Activated CD4-positive, alpha-beta memory T cell treated with anti-CD3 and anti-CD28 coated beads for 36 hours (primary cell): ENCODE data around the gene CMA1. TPM values are rescaled to one million over a fixed set of nuclear protein-coding genes. Genes with fewer than 3 reads are reported as not detected.
A peak's percentile ranks its signal among the peaks of the same experiment; 100 is the strongest.
"Not testable (repeated sequence)": the region's sequence is repeated elsewhere in the genome, so short reads cannot be mapped to it uniquely, and the experiment has no call there.

Source experiments
- CTCF ChIA-PET: fragments of 350-600 bp; sonication (Branson Sonifier 250); formaldehyde crosslinking; loops from one replicate; lab custom pipeline; 2021; ENCODE audit warnings: antibody characterized with exemption, inconsistent platforms; lab: Charles Lee
- POLR2A ChIA-PET: fragments of 350-600 bp; sonication (Branson Sonifier 250); formaldehyde crosslinking; loops from one replicate; lab custom pipeline; 2021; ENCODE audit warnings: antibody characterized with exemption; lab: Charles Lee
- DNase-seq: peaks from one replicate; pipeline ENCODE4 v3.0.0-alpha.2; 2020
- H3K27ac Mint-ChIP-seq: one replicate; pipeline ENCODE4 v1.8.0; 2021; ENCODE audit warnings: mixed read lengths
- H3K27me3 Mint-ChIP-seq: one replicate; pipeline ENCODE4 v1.8.0; 2021; ENCODE audit warnings: mixed read lengths
- H3K36me3 Mint-ChIP-seq: one replicate; pipeline ENCODE4 v1.8.0; 2021; ENCODE audit warnings: mixed read lengths
- H3K4me1 Mint-ChIP-seq: one replicate; pipeline ENCODE4 v1.8.0; 2021; ENCODE audit warnings: low read depth, mixed read lengths
- H3K4me3 Mint-ChIP-seq: one replicate; pipeline ENCODE4 v1.8.0; 2021; ENCODE audit warnings: mild to moderate bottlenecking, mixed read lengths
- H3K9me3 Mint-ChIP-seq: one replicate; pipeline ENCODE4 v1.8.0; 2021; ENCODE audit warnings: mixed read lengths
- intact Hi-C: fragments of 100-400 bp; cut with micrococcal nuclease; formaldehyde crosslinking; loops from one replicate; pipeline ENCODE4 v1.15.1; 2023
- total RNA-seq, 2 experiments: library from RNA; stranded (reverse); gene quantifications; one replicate each; pipeline ENCODE4 v1.2.3, GENCODE V29; 2021

The CMA1 gene
- total RNA-seq, 2 experiments from 2014 or later = not detected

GRCh38 chr14:24491586-24492408 lies 16.3 kb downstream of the CMA1 start:
- DNase-seq, H3K27ac Mint-ChIP-seq, intact Hi-C loops, H3K9me3 Mint-ChIP-seq, POLR2A ChIA-PET, H3K36me3 Mint-ChIP-seq, H3K4me1 Mint-ChIP-seq, H3K4me3 Mint-ChIP-seq: not testable (repeated sequence)
- CTCF ChIA-PET = interaction anchor here (0.8 kb wide), 1 partner anchor 11 kb away, joined by 3 read pairs; no protein-coding TSS in a partner anchor
- peaks cover 11% of the 10 kb centered on the region for H3K27me3 Mint-ChIP-seq

GRCh38 chr14:24483604-24484252 lies 24.3 kb downstream of the CMA1 start:
- Mint-ChIP-seq H3K4me3 (no peak overlapping the region), H3K27me3 (no peaks in the 10 kb centered on the region), H3K9me3 (no peaks in the 10 kb centered on the region), H3K27ac (no peak overlapping the region), H3K36me3 (no peaks in the 10 kb centered on the region), H3K4me1 (peaks cover 21% of the 10 kb centered on the region)
- ChIA-PET CTCF (interaction anchor here (1.2 to 2.4 kb wide), 4 partner anchors 19 to 224 kb away, joined by 3 to 12 read pairs (median 6); no protein-coding TSS in a partner anchor), POLR2A (no interaction called here)
- no peak for DNase-seq
- intact Hi-C loops = no loop called here

- intact Hi-C loops, H3K36me3 Mint-ChIP-seq, DNase-seq, H3K27ac Mint-ChIP-seq, H3K4me3 Mint-ChIP-seq, H3K9me3 Mint-ChIP-seq, H3K27me3 Mint-ChIP-seq, POLR2A ChIA-PET: not testable (repeated sequence)
- CTCF ChIA-PET = interaction anchor here (1.2 to 2.4 kb wide), 5 partner anchors 18 to 225 kb away, joined by 3 to 12 read pairs (median 3); no protein-coding TSS in a partner anchor
- peaks cover 21% of the 10 kb centered on the region for H3K4me1 Mint-ChIP-seq
Observed at GRCh38 chr14:24482699-24483303, 25.3 kb downstream of the CMA1 start.

GRCh38 chr14:24481622-24482324 lies 26.3 kb downstream of the CMA1 start:
- POLR2A ChIA-PET = no interaction called here
- H3K9me3 Mint-ChIP-seq = no peaks in the 10 kb centered on the region
- CTCF ChIA-PET = interaction anchor here (0.9 to 1.7 kb wide), 11 partner anchors 9 to 511 kb away, joined by 3 to 8 read pairs (median 4); no protein-coding TSS in a partner anchor
- H3K27me3 Mint-ChIP-seq = no peaks in the 10 kb centered on the region
- H3K27ac Mint-ChIP-seq = no peak overlapping the region
- H3K36me3 Mint-ChIP-seq = no peaks in the 10 kb centered on the region
- DNase-seq = peak; percentile 74
- intact Hi-C loops = loop anchor here (1.0 to 2.0 kb wide), 2 partner anchors 123 to 198 kb away; no protein-coding TSS in a partner anchor
- H3K4me3 Mint-ChIP-seq = peak overlapping the region; percentile 60
- H3K4me1 Mint-ChIP-seq = peaks cover 21% of the 10 kb centered on the region

GRCh38 chr14:24479999-24480398 lies 28.1 kb downstream of the CMA1 start:
- H3K27ac Mint-ChIP-seq, H3K4me3 Mint-ChIP-seq, H3K9me3 Mint-ChIP-seq, CTCF ChIA-PET, H3K36me3 Mint-ChIP-seq, H3K27me3 Mint-ChIP-seq, POLR2A ChIA-PET, DNase-seq: not testable (repeated sequence)
- peaks cover 21% of the 10 kb centered on the region for H3K4me1 Mint-ChIP-seq
- intact Hi-C loops = loop anchor here (2.0 kb wide), 1 partner anchor 125 kb away; no protein-coding TSS in a partner anchor

GRCh38 chr14:24475261-24475660 lies 32.8 kb downstream of the CMA1 start:
- no peak for DNase-seq
- ChIA-PET POLR2A (no interaction called here), CTCF (no interaction called here)
- Mint-ChIP-seq H3K27me3 (no peaks in the 10 kb centered on the region), H3K27ac (no peak overlapping the region), H3K4me3 (no peak overlapping the region), H3K9me3 (peaks cover 2% of the 10 kb centered on the region), H3K4me1 (no peaks in the 10 kb centered on the region), H3K36me3 (no peaks in the 10 kb centered on the region)
- intact Hi-C loops = no loop called here

GRCh38 chr14:24473211-24473610 lies 34.9 kb downstream of the CMA1 start:
- ChIA-PET CTCF (interaction anchor here (1.3 kb wide), 1 partner anchor 9 kb away, joined by 4 read pairs; no protein-coding TSS in a partner anchor), POLR2A (no interaction called here)
- Mint-ChIP-seq H3K9me3 (peaks cover 4% of the 10 kb centered on the region), H3K27me3 (no peaks in the 10 kb centered on the region), H3K36me3 (no peaks in the 10 kb centered on the region), H3K4me1 (no peaks in the 10 kb centered on the region), H3K4me3 (no peak overlapping the region), H3K27ac (no peak overlapping the region)
- no peak for DNase-seq
- intact Hi-C loops = no loop called here

- POLR2A ChIA-PET, H3K4me1 Mint-ChIP-seq, H3K27me3 Mint-ChIP-seq, H3K9me3 Mint-ChIP-seq, H3K36me3 Mint-ChIP-seq, H3K4me3 Mint-ChIP-seq, DNase-seq, H3K27ac Mint-ChIP-seq, intact Hi-C loops: not testable (repeated sequence)
- CTCF ChIA-PET = interaction anchor here (2.6 kb wide), 1 partner anchor 11 kb away, joined by 8 read pairs; no protein-coding TSS in a partner anchor
Observed at GRCh38 chr14:24470450-24470849, 37.6 kb downstream of the CMA1 start.

- intact Hi-C loops = no loop called here
- Mint-ChIP-seq H3K4me1 (peaks cover 25% of the 10 kb centered on the region), H3K36me3 (no peaks in the 10 kb centered on the region), H3K4me3 (no peak overlapping the region), H3K9me3 (peaks cover 4% of the 10 kb centered on the region), H3K27me3 (no peaks in the 10 kb centered on the region), H3K27ac (no peak overlapping the region)
- ChIA-PET CTCF (no interaction called here), POLR2A (no interaction called here)
- no peak for DNase-seq
Observed at GRCh38 chr14:24465805-24466204, 42.3 kb downstream of the CMA1 start.

- CTCF ChIA-PET = no interaction called here
- Mint-ChIP-seq H3K36me3 (no peaks in the 10 kb centered on the region), H3K4me3 (no peak overlapping the region), H3K9me3 (peaks cover 2% of the 10 kb centered on the region), H3K27me3 (no peaks in the 10 kb centered on the region), H3K4me1 (peaks cover 25% of the 10 kb centered on the region), H3K27ac (no peak overlapping the region)
- POLR2A ChIA-PET = no interaction called here
- no peak for DNase-seq
- intact Hi-C loops = no loop called here
Observed at GRCh38 chr14:24465368-24465767, 42.7 kb downstream of the CMA1 start.

GRCh38 chr14:24463884-24464785 lies 43.9 kb downstream of the CMA1 start:
- no peaks in the 10 kb centered on the region for H3K9me3 Mint-ChIP-seq
- H3K4me1 Mint-ChIP-seq = peaks cover 25% of the 10 kb centered on the region
- H3K27ac Mint-ChIP-seq = no peak overlapping the region
- intact Hi-C loops = no loop called here
- no peaks in the 10 kb centered on the region for H3K27me3 Mint-ChIP-seq
- ChIA-PET POLR2A (no interaction called here), CTCF (interaction anchor here (1.2 kb wide), 1 partner anchor 19 kb away, joined by 3 read pairs; no protein-coding TSS in a partner anchor)
- DNase-seq = no peak
- H3K4me3 Mint-ChIP-seq = no peak overlapping the region
- H3K36me3 Mint-ChIP-seq = no peaks in the 10 kb centered on the region
